PC-3 (cell line): ENCODE measurements around the gene NOSTRIN. TPM values are rescaled to one million over a fixed set of nuclear protein-coding genes. Genes with fewer than 3 reads are reported as not detected.

ENCODE experiments used
- ATAC-seq: fragments of 200-7000 bp; cut with Tn5 transposase; 2 replicates; pipeline ENCODE4 v1.9.1; 2020; ENCODE audit warnings: mild to moderate bottlenecking, moderate library complexity
- BruUV-seq: library from RNA; stranded (reverse); fragments of 400-500 nt; replicated peaks from 2 replicates; lab custom pipeline; 2021; lab: Mats Ljungman, UMichigan
- CTCF ChIA-PET: fragments of 300-600 bp; sonication (Branson Sonifier 250); formaldehyde crosslinking; loops from one replicate; lab custom pipeline; 2022; ENCODE audit warnings: antibody characterized with exemption; lab: Charles Lee
- POLR2A ChIA-PET: fragments of 300-600 bp; sonication (Branson Sonifier 250); formaldehyde crosslinking; loops from one replicate; lab custom pipeline; 2022; ENCODE audit warnings: antibody characterized with exemption; ENCODE audit not compliant: unreplicated experiment; lab: Charles Lee
- DNase-seq: peaks from one replicate; pipeline ENCODE4 v3.0.0-alpha.2; 2015
- H2AFZ ChIP-seq: fragments of 300-600 bp; sonication (generic); 2 replicates; pipeline ENCODE4 v1.6.0; 2016; ENCODE audit warnings: antibody characterized with exemption, low read length
- H3F3A ChIP-seq: fragments of 300-600 bp; sonication (generic); one replicate; pipeline ENCODE4 v1.6.0; 2017; ENCODE audit warnings: antibody characterized with exemption, low read length, control low read depth, mild to moderate bottlenecking; ENCODE audit not compliant: unreplicated experiment
- H3K27ac ChIP-seq: fragments of 300-600 bp; sonication (generic); 2 replicates; pipeline ENCODE4 v1.5.1; 2016; ENCODE audit warnings: mild to moderate bottlenecking, low read length
- H3K27me3 ChIP-seq: fragments of 300-600 bp; sonication (generic); 2 replicates; pipeline ENCODE4 v1.6.1; 2016; ENCODE audit warnings: low read length, mixed read lengths
- H3K36me3 ChIP-seq: fragments of 300-600 bp; sonication (generic); 2 replicates; pipeline ENCODE4 v1.6.1; 2016; ENCODE audit warnings: low read depth, mixed run types, low read length, mixed read lengths
- H3K4me1 ChIP-seq: fragments of 300-600 bp; sonication (generic); 2 replicates; pipeline ENCODE4 v1.5.1; 2016; ENCODE audit warnings: low read length; ENCODE audit not compliant: insufficient read depth
- H3K4me2 ChIP-seq: fragments of 300-600 bp; sonication (generic); 2 replicates; pipeline ENCODE4 v1.6.0; 2016; ENCODE audit warnings: low read length
- H3K4me3 ChIP-seq: fragments of 300-600 bp; sonication (generic); 2 replicates; pipeline ENCODE4 v1.5.1; 2016; ENCODE audit warnings: mild to moderate bottlenecking, low read length, mixed read lengths
- H3K79me2 ChIP-seq: fragments of 300-600 bp; sonication (generic); 2 replicates; pipeline ENCODE4 v1.6.1; 2017; ENCODE audit warnings: low read length, mixed read lengths
- H3K9ac ChIP-seq: fragments of 300-600 bp; sonication (generic); 2 replicates; pipeline ENCODE4 v1.6.0; 2016; ENCODE audit warnings: mild to moderate bottlenecking, low read length
- H3K9me2 ChIP-seq: fragments of 300-600 bp; sonication (generic); replicated peaks from 2 replicates; pipeline ENCODE4 v1.6.1; 2016; ENCODE audit warnings: mixed run types, low read length, mixed read lengths
- H3K9me3 ChIP-seq: fragments of 300-600 bp; sonication (generic); 2 replicates; pipeline ENCODE4 v1.6.1; 2016; ENCODE audit warnings: low read length, mixed read lengths
- H4K20me1 ChIP-seq: fragments of 300-600 bp; sonication (generic); 2 replicates; pipeline ENCODE4 v1.6.1; 2016; ENCODE audit warnings: low read length, mixed read lengths
- EZH2 ChIP-seq: fragments of 300-600 bp; sonication (generic); IDR thresholded peaks from one replicate; pipeline ENCODE4 v1.6.1; 2017; ENCODE audit warnings: antibody characterized with exemption, mild to moderate bottlenecking, low read length; ENCODE audit not compliant: unreplicated experiment
- EZH2phosphoT487 ChIP-seq: fragments of 300-600 bp; sonication (generic); IDR thresholded peaks from 2 replicates; pipeline ENCODE4 v1.6.1; 2018; ENCODE audit warnings: mild to moderate bottlenecking, antibody characterized with exemption, low read length, borderline replicate concordance
- intact Hi-C: fragments of 100-400 bp; cut with micrococcal nuclease; formaldehyde crosslinking; loops from 2 replicates; pipeline ENCODE4 v1.9.0; 2023
- total RNA-seq: library from RNA; depleted of rRNA; stranded (reverse); fragments of >200 nt; gene quantifications from 2 replicates; pipeline ENCODE4 v1.2.3, GENCODE V29; 2014
- TF ChIP-seq, protein P1 (sequence below): fragments of 300-600 bp; sonication (generic); conservative IDR thresholded peaks from 2 replicates; pipeline ENCODE4 v1.5.1; 2017; ENCODE audit warnings: antibody characterized with exemption, low read depth, mild to moderate bottlenecking, low read length

NOSTRIN gene
- total RNA-seq, 1 experiment from 2014 or later, result 1.1 TPM

DNA sequence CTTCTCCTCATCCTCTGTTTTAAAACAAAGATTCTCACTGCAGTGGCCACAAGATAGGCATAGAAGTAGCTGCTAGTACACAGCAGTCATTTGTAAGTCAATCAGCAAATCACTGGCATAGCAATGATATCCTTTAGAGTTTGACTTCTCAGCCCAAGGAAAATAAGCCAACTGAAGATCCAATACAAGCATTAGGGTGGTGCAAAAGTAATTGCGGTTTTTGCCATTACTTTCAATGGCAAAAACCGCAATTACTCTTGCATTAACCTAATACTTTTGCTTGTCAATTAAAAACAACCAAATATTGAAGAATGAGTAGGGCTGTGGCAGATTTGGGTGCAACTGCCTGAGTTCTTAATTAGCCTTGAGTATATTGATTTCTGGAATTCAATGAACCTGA, 101.5 kb downstream of the NOSTRIN start:
- no peak overlapping the region for H3K9ac ChIP-seq
- H3K4me3 ChIP-seq, result no peak overlapping the region
- DNase-seq (no peak), ATAC-seq (no peak)
- no peaks in the 10 kb centered on the region for H4K20me1 ChIP-seq
- H3K27me3 ChIP-seq, result peaks cover 86% of the 10 kb centered on the region
- H2AFZ ChIP-seq, result no peak overlapping the region
- no peaks in the 10 kb centered on the region for H3K36me3 ChIP-seq
- ChIA-PET POLR2A (no interaction called here), CTCF (no interaction called here)
- no peak overlapping the region for H3K4me2 ChIP-seq
- intact Hi-C loops, result no loop called here
- H3K9me2 ChIP-seq, result no peaks in the 10 kb centered on the region
- TF ChIP-seq EZH2, result no peak
- no peak for TF ChIP-seq EZH2phosphoT487
- TF ChIP-seq, protein P1, sequence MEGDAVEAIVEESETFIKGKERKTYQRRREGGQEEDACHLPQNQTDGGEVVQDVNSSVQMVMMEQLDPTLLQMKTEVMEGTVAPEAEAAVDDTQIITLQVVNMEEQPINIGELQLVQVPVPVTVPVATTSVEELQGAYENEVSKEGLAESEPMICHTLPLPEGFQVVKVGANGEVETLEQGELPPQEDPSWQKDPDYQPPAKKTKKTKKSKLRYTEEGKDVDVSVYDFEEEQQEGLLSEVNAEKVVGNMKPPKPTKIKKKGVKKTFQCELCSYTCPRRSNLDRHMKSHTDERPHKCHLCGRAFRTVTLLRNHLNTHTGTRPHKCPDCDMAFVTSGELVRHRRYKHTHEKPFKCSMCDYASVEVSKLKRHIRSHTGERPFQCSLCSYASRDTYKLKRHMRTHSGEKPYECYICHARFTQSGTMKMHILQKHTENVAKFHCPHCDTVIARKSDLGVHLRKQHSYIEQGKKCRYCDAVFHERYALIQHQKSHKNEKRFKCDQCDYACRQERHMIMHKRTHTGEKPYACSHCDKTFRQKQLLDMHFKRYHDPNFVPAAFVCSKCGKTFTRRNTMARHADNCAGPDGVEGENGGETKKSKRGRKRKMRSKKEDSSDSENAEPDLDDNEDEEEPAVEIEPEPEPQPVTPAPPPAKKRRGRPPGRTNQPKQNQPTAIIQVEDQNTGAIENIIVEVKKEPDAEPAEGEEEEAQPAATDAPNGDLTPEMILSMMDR, result no peak
- no peak overlapping the region for H3K27ac ChIP-seq
- H3K4me1 ChIP-seq, result no peaks in the 10 kb centered on the region
- no peaks in the 10 kb centered on the region for H3K9me3 ChIP-seq
- H3F3A ChIP-seq, result no peaks in the 10 kb centered on the region
- no TSS peak for BruUV-seq
- no peaks in the 10 kb centered on the region for H3K79me2 ChIP-seq

DNA sequence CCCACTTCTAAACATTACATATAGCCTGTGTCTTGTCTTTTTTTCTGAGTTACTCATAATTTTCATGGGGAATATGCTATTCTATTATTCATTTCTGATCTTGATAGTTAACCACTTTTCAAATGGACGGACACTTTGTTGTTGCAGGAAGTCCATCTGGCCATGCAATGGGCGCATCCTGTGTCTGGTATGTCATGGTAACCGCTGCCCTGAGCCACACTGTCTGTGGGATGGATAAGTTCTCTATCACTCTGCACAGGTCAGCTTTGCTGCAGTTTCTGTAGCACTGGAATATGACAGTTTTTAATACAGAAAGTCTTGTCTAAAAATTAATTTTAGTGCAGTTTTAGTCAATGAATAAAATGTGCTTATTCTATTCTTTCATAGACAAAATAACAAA, 101.9 kb downstream of the NOSTRIN start:
- POLR2A ChIA-PET, result no interaction called here
- no TSS peak for BruUV-seq
- intact Hi-C loops, result no loop called here

DNA sequence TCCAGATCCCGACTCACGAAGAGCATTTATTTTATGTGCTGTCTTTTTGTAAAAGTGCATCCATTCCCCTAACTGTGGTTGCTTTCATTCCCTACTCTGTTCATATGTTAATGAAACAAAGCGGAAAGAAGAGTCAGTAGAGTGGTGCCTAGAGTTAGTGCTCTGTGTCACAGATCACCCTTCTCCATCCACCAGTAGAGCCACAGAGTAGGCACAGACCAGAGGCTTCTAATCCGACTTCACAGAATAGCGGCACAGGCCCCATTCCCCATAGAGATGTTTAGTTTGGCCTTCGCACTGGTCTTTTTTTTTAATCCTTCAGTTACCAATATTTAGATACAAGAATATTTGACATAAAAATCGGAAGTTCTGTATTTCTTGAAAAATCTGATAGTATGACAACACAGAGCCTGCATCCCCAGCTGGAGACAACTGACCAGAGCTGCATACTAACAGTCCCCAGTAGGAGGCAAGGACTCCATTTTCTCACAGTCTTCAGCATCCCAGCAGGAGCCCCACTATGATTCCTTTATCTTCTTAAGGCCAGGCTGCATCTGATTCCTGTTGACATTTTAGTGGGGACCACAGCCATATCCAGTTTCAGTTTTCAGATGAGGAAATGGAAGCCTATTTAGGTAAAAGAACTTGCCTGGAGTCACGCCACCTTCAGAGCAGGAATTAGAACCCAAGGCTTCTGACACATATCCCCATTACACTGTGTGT, 105.7 kb downstream of the NOSTRIN start:
- BruUV-seq, result no TSS peak
- TF ChIP-seq EZH2phosphoT487 (no peak), EZH2 (no peak)
- TF ChIP-seq, protein P1, result no peak
- H3K27ac ChIP-seq, result no peak overlapping the region
- H3K36me3 ChIP-seq, result no peaks in the 10 kb centered on the region
- POLR2A ChIA-PET, result no interaction called here
- H3K9ac ChIP-seq, result no peak overlapping the region
- CTCF ChIA-PET, result no interaction called here
- H3K4me1 ChIP-seq, result no peaks in the 10 kb centered on the region
- H3K4me3 ChIP-seq, result no peak overlapping the region
- no peak for DNase-seq
- H3K9me2 ChIP-seq, result no peaks in the 10 kb centered on the region
- no peaks in the 10 kb centered on the region for H3F3A ChIP-seq
- no peak overlapping the region for H3K4me2 ChIP-seq
- intact Hi-C loops, result no loop called here
- no peaks in the 10 kb centered on the region for H4K20me1 ChIP-seq
- no peaks in the 10 kb centered on the region for H3K79me2 ChIP-seq
- peaks cover 89% of the 10 kb centered on the region for H3K27me3 ChIP-seq
- no peak overlapping the region for H2AFZ ChIP-seq
- no peak for ATAC-seq
- no peaks in the 10 kb centered on the region for H3K9me3 ChIP-seq

More for the DNA sequence above, 101.9 kb downstream of the NOSTRIN start:
- no peak overlapping the region for H3K4me2 ChIP-seq
- H3F3A ChIP-seq, result no peaks in the 10 kb centered on the region
- DNase-seq (no peak), ATAC-seq (no peak)
- no peaks in the 10 kb centered on the region for H3K9me3 ChIP-seq
- no peak overlapping the region for H2AFZ ChIP-seq
- no peaks in the 10 kb centered on the region for H3K79me2 ChIP-seq
- H3K27ac ChIP-seq, result no peak overlapping the region
- no peaks in the 10 kb centered on the region for H3K36me3 ChIP-seq
- H3K9me2 ChIP-seq, result no peaks in the 10 kb centered on the region
- no peak overlapping the region for H3K4me3 ChIP-seq
- no peaks in the 10 kb centered on the region for H4K20me1 ChIP-seq
- H3K4me1 ChIP-seq, result no peaks in the 10 kb centered on the region
- no peak overlapping the region for H3K9ac ChIP-seq
- CTCF ChIA-PET, result no interaction called here
- TF ChIP-seq EZH2 (no peak), EZH2phosphoT487 (no peak)
- TF ChIP-seq, protein P1, result no peak
- peaks cover 91% of the 10 kb centered on the region for H3K27me3 ChIP-seq
